NCI-H748 (cell line): ENCODE measurements around the gene RAB3IL1.
"Not testable (repeated sequence)": the region's sequence is repeated elsewhere in the genome, so short reads cannot be mapped to it uniquely, and the experiment has no call there.

Experiments
- DNase-seq: peaks from one replicate; lab custom pipeline; 2025; ENCODE audit not compliant: unreplicated experiment; lab: John Stamatoyannopoulos, UW

Gene RAB3IL1

DNA sequence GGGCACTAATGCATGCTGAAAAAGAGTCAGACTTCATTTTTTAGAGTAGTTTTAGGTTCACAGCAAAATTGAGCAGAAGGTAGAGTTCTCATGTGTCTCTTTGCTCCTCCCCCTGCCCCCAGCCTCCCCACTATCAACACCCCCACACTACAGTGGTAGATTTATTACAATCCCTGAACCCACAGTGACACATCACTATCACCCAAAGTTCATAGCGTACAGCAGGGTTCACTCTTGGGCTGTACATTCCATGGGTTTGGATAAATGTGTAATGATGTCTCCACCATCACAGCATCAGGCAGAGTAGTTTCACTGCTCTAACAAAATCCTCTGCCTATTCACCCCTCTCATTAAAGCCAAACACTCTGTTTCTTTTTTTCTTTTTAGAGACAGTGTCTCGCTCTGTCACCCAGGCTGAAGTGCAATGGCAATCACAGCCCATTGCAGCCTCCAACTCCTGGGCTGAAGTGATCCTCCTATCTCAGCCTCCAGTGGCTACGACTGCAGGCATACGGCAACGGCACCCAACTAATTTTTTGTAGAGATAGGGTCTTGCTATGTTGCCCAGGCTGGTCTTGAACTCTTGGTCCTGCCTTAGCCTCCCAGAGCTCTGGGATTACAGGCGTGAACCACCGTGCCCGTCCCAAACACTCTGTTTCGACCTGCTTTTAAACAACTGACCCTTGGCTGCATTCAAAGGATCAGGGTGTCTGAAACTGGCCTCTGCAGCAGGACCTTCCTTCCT is 36.9 kb upstream of the RAB3IL1 start:
- no peak for DNase-seq

DNA sequence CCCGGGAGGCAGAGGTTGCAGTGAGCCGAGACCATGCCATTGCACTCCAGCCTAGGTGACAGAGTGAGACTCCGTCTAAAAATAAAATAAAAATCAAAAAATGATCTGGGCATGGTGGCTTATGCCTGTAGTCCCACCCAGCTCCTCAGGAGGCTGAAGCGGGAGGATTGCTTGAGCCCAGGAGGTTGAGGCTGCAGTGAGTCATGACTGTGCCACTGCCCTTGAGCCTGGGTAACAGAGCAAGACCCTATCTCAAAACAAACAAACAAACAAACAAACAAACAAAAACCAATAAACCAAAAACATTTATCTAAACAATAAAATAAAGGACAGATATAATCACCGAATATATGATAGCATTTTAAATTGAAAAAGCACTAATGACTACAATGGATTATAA is 36.3 kb upstream of the RAB3IL1 start:
- DNase-seq = not testable (repeated sequence)

GRCh38 chr11:61952882-61953281 is 35.5 kb upstream of the RAB3IL1 start:
- DNase-seq = no peak

DNA sequence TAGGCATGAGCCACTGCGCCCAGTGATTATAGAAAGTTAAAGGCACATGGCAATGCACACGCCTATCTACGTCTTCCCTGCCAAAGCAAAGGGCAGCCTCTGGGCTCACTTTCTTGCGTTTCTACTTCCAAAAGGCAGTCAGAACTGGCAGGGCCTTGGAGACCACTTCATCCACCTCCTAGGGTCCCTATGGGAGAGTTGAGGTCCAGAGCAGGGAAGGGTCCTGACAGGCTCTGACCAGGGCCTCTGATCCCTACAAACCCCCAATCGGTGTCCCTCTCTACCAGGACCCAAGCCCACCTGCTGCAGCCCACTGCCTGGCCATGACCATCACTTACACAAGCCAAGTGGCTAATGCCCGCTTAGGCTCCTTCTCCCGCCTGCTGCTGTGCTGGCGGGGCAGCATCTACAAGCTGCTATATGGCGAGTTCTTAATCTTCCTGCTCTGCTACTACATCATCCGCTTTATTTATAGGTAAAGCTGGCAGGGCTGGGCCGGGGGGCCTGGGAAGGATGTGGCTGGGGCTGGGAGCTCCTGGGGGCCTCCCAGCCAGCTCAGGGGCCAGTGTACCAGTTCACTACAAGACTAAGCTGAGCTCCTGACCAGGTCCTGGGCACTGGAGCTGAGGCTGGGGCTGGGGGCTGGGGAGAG is 34.2 kb upstream of the RAB3IL1 start:
- no peak for DNase-seq

GRCh38 chr11:61950035-61950547 is 32.7 kb upstream of the RAB3IL1 start, which contains the start of gene BEST1:
Gene BEST1 (plus strand): TSS chr11:61950351. CDS start chr11:61951807, 1,456 bp downstream.
- DNase-seq = no peak

- DNase-seq = peak; percentile 50
Observed at GRCh38 chr11:61949169-61950034, 32.0 kb upstream of the RAB3IL1 start.

DNA sequence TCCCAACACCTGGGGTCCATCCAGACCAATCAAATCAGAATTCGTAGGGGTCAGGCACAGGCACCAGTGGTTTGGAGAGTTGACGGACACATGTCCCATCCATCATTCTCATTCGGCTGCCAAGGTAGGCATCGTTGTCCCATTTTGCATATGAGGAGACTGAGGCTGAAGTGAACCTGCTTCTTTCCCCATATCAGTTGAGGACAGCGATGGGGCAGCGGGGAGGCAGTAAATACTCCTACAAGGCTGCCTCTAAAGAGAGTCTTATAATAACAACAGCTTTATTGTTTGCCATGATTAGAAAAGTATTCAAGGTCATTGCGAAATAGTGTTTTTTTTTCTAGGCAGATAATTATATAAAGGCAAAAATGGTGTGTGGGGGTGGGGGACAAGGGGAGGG is 31.1 kb upstream of the RAB3IL1 start:
- no peak for DNase-seq

- peak; percentile 71 for DNase-seq
Observed at GRCh38 chr11:61947486-61948210, 30.3 kb upstream of the RAB3IL1 start.

DNA sequence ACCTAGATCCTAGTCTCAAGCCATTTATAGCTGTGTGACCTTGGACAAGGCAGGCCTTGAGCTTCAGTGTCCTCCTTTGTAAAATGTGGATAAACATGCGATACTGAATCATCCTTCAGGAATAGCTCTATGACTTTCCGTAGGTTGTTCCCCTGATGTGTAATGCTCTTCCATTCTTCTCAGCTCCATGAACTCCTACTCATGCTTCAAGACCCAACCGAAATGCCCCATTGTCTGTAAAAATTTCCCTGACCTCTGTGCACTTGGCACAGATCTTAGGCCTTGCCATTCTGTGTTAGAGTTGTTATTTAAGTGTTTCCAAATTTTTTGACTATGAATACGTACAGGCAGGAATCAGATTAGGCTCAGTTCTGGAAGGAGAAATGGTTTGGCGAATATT is 29.5 kb upstream of the RAB3IL1 start:
- no peak for DNase-seq

- no peak for DNase-seq
Observed at GRCh38 chr11:61945191-61945590, 27.8 kb upstream of the RAB3IL1 start.

GRCh38 chr11:61940466-61940865 is 23.1 kb upstream of the RAB3IL1 start:
- no peak for DNase-seq

DNA sequence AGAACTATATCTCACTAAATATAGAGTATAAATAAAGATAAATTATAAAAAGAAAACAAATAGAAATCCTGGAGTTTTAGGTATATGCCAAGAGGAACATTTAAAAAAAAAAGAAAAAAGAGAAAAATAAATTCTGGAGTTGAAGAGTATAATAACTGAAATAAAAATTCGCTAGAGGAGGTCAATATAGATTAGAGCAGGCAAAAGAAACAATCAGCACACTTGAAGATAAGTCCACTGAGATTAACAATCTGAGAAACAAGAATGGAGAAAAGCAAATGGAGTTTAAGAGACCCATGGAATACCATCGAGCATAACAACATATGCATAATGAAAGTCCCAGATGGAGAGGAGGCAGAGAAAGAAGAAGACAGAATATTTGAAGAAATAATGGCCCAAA is 18.5 kb upstream of the RAB3IL1 start:
- DNase-seq = no peak

DNA sequence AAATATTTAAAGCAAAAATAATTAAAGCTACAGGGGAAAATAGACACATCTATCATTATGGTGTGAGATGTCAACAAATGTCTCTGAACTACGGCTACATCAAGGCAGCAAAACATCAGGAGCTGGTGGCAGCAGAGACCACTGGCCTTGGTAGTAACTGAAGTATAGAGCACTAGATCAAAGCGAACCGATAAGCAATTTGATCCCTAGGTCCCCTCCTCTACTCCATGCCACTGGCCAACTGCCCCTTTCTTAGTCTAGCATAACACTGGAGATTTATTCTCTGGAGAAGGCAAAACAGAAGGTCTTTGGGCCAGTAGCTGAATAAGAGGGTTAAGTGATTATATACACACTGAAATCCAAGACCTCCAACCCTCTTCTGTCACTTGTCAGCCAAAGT is 13.6 kb upstream of the RAB3IL1 start:
- DNase-seq = no peak

GRCh38 chr11:61928606-61929005 is 11.2 kb upstream of the RAB3IL1 start:
- DNase-seq = no peak

- no peak for DNase-seq
Observed at GRCh38 chr11:61927501-61927900, 10.1 kb upstream of the RAB3IL1 start.

DNA sequence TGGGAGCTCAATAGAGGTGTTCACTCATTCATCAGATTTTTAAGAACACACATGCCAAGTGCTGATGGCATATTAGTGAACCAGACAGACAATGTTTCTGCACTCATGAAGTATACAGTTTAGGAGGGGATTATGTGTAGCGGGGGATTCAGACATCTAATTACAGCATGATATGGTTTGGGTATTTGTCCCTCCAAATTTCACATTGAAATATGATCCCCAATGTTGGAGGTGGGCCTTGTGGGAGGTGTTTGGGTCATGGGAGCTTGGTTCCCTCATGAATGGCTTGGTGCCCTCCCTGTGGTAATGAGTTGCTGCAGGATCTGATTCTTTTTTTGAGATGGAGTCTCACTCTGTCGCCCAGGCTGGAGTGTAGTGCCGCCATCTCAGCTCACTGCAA is 8.9 kb upstream of the RAB3IL1 start:
- no peak for DNase-seq

DNA sequence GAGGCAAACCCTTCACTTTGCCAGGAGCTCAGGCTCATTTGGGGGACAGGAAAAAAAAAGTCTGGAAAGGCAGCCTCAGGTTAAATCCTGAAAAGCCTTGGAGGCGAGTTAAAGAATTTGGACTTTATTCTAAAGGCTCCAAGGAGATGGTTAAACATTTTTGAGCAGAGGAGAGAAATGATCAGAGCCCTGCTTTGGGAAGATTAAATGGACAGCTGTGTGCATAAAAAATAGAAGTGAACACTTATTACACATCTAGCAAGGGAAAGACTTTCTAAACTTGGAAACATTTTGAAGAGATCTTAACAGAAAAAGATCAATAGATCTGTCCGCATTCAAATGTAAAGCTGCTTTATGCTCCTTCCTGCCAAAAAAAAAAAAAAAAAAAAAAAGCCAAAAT is 8.4 kb upstream of the RAB3IL1 start:
- no peak for DNase-seq

DNA sequence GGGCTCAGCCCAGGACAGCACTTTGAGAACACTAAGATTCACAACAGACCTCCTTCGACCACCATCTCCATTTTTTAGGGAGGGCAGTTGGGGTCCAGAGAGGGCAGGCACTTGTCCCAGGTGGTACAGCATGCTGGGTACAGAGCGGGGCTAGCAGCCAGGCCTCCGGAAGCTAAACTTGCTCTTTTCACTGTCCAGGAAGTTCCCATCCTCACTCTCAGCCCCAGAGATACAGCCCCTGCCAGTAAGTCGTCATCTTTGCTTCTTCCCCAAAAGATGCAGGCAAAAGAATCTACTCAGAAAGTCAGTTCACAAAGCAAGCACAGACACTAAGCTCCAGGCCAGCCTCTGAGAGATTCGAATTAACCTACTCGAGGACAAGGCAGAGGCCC is 6.7 kb upstream of the RAB3IL1 start:
- no peak for DNase-seq

- DNase-seq = no peak
Observed at GRCh38 chr11:61923166-61924063, 6.0 kb upstream of the RAB3IL1 start.

DNA sequence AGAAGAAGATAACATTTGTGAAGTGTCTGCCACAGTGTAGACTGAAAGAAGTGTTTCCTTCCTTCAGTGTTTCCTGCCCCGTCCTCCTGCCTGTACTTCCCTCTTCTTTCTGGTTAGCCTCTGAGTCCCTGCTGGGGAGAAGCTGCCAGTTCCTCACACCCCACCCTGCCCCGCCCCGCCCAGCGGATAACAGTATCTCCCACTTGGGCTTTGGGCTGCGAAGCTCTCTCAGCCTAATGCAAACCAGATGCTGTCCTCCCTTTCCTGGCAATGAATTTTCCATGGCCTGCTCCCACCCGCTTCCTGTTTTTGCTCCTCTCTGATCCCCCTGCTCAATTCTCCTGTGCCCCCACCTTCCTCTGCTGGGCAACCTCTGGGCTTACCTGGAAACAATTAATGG is 5.2 kb upstream of the RAB3IL1 start:
- no peak for DNase-seq
